CD4-positive, alpha-beta T cell (primary cell): ENCODE data around the gene TBL1X. TPM values are rescaled to one million over a fixed set of nuclear protein-coding genes. Genes with fewer than 3 reads are reported as not detected.
A peak's percentile ranks its signal among the peaks of the same experiment; 100 is the strongest.

ENCODE experiments used
- ATAC-seq: fragments of 200-7000 bp; cut with Tn5 transposase; one replicate; pipeline ENCODE4 v1.10.0; 2022; ENCODE audit warnings: mild to moderate bottlenecking; ENCODE audit not compliant: poor library complexity
- CTCF ChIA-PET: fragments of 350-600 bp; sonication (Branson Sonifier 250); formaldehyde crosslinking; loops from one replicate; lab custom pipeline; 2021; ENCODE audit warnings: antibody characterized with exemption, inconsistent platforms; lab: Charles Lee
- POLR2A ChIA-PET: fragments of 350-600 bp; sonication (Branson Sonifier 250); formaldehyde crosslinking; loops from one replicate; lab custom pipeline; 2021; ENCODE audit warnings: antibody characterized with exemption, inconsistent platforms; lab: Charles Lee
- DNase-seq, 14 experiments: peaks; one replicate each; pipeline ENCODE4 v3.0.0-alpha.2; 2013 to 2020; ENCODE audit warnings: mixed read lengths in 2 of 14
- H3K27ac ChIP-seq, 2 donors: one replicate each; pipeline versions ENCODE4 v1.5.1 to v1.7.0; 2013; ENCODE audit warnings: low read length in 2 of 2, low read depth in 1 of 2, mild to moderate bottlenecking in 1 of 2
- H3K27me3 ChIP-seq, 2 experiments: 1 replicate in 1 of 2; 2 replicates in 1 of 2; pipeline versions ENCODE4 v1.6.1 to v1.7.0; 2013; ENCODE audit warnings: low read length in 2 of 2, control low read depth in 1 of 2, mild to moderate bottlenecking in 1 of 2, moderate library complexity in 1 of 2; ENCODE audit not compliant: insufficient read depth in 2 of 2, control insufficient read depth in 1 of 2
- H3K36me3 ChIP-seq: one replicate; pipeline ENCODE4 v1.6.1; 2013; ENCODE audit warnings: low read length, control low read depth; ENCODE audit not compliant: insufficient read depth
- H3K4me1 ChIP-seq: one replicate; pipeline ENCODE4 v1.6.1; 2013; ENCODE audit warnings: low read length, control low read depth; ENCODE audit not compliant: insufficient read depth
- H3K4me3 ChIP-seq: one replicate; pipeline ENCODE4 v1.5.1; 2013; ENCODE audit warnings: mild to moderate bottlenecking, low read length, moderate library complexity
- H3K9me3 ChIP-seq, 2 experiments: 1 replicate in 1 of 2; 2 replicates in 1 of 2; pipeline versions ENCODE4 v1.6.1 to v1.7.0; 2013; ENCODE audit warnings: low read length in 2 of 2, mild to moderate bottlenecking in 2 of 2, control low read depth in 1 of 2, moderate library complexity in 1 of 2; ENCODE audit not compliant: control insufficient read depth in 1 of 2, insufficient read depth in 1 of 2
- H3K27ac Mint-ChIP-seq: one replicate; pipeline ENCODE4 v1.8.0; 2020; ENCODE audit warnings: mixed read lengths
- H3K27me3 Mint-ChIP-seq: one replicate; pipeline ENCODE4 v1.8.0; 2021; ENCODE audit warnings: mixed read lengths
- H3K36me3 Mint-ChIP-seq: one replicate; pipeline ENCODE4 v1.8.0; 2021; ENCODE audit warnings: low read depth, mixed read lengths
- H3K4me1 Mint-ChIP-seq: one replicate; pipeline ENCODE4 v1.8.0; 2021; ENCODE audit warnings: low read depth, mixed read lengths
- H3K4me3 Mint-ChIP-seq: one replicate; pipeline ENCODE4 v1.8.0; 2020; ENCODE audit warnings: mild to moderate bottlenecking, mixed read lengths
- H3K9me3 Mint-ChIP-seq: one replicate; pipeline ENCODE4 v1.8.0; 2020; ENCODE audit warnings: mixed read lengths
- intact Hi-C, 2 experiments: fragments of 100-400 bp; cut with DNase I in 1 of 2; cut with micrococcal nuclease in 1 of 2; formaldehyde crosslinking; loops; one replicate each; pipeline versions ENCODE4 v1.15.1 to v1.9.0; 2023 to 2025; cut with DNase I, micrococcal nuclease
- polyA plus RNA-seq, 2 donors: library from polyadenylated mRNA; unstranded; fragments of 120-200 nt; gene quantifications; one replicate each; pipeline ENCODE4 v1.2.1, GENCODE V29; 2013
- total RNA-seq, 174 experiments: library from RNA in 2 of 174; stranded (reverse) in 2 of 174; gene quantifications; one replicate each; pipeline ENCODE4 v1.2.3 and lab custom pipeline; 2021 to 2026
- TF ChIP-seq, protein P1 (sequence below): fragments of 200-600 bp; IDR thresholded peaks from one replicate; pipeline ENCODE4 v1.8.0; 2022; ENCODE audit warnings: antibody characterized with exemption, mild to moderate bottlenecking

TBL1X gene
- total RNA-seq (10 to 100 TPM; 17.4 to 19.2 TPM), total RNA-seq (lab: John Stamatoyannopoulos, UW) (22.8 to 205 (median 57.4) reads per million in 172 experiments)
- 15.6 TPM for polyA plus RNA-seq (2013, experiment 1 of 2)
- 15.8 TPM for polyA plus RNA-seq (2013, experiment 2 of 2)

DNA sequence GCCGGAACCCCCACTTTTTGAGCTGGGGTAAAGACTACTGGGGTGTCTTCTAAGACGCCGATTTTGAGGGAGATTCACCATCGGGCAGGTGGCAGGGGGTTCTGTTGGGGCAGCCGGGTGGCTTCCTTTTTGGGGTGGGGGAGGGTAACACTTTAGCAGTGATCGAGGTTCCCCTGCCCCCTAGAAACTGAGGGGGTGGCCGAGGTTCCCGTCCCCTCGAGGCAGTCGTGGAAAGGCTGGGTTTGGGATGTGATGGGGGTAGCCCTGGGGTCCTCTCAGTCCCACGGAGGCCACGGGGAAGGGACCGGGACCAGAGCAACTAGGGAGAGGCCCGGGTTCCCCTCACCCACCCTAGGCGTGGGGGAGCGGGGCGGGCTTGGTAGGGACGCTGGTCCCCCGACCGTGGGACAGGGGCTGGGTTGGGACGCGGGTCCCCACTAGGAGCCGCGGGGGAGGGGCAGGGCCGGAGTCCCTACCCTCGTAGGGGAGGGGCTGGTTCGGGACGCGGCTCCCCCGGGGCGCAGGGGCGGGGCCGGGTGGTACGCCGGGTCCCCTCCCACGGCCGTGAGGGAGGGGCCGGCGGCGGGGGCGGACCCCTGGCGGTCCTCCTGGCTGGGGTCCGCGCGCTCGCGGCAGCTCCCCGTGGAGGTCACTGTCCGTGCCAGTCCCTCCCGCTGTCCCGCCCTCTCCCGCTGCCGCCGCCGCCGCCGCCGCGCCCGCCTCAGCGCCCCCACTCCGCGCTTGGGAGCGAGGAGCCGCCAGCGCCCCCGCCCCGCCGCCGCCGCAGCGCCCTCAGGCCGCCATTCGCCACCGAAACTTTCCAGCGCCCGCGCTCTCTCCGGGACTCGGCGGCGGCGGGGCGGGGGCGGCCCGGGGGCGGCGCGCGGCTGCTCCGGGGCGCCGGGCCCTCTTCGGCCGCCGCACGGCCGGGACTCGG, at the start of gene TBL1X:
Gene TBL1X, plus strand, starts transcription at position 624 of the 937 bp plus-strand sequence. CDS start 188,529 bp downstream, outside the sequence.
- Mint-ChIP-seq H3K27ac (peak within 1 kb of the TSS; percentile 95), H3K4me1 (peaks cover 47% of the 10 kb centered on the region), H3K36me3 (peaks cover 28% of the 10 kb centered on the region), H3K9me3 (no peaks in the 10 kb centered on the region), H3K27me3 (peaks cover 4% of the 10 kb centered on the region), H3K4me3 (peak within 1 kb of the TSS; percentile 89)
- TF ChIP-seq, protein P1, sequence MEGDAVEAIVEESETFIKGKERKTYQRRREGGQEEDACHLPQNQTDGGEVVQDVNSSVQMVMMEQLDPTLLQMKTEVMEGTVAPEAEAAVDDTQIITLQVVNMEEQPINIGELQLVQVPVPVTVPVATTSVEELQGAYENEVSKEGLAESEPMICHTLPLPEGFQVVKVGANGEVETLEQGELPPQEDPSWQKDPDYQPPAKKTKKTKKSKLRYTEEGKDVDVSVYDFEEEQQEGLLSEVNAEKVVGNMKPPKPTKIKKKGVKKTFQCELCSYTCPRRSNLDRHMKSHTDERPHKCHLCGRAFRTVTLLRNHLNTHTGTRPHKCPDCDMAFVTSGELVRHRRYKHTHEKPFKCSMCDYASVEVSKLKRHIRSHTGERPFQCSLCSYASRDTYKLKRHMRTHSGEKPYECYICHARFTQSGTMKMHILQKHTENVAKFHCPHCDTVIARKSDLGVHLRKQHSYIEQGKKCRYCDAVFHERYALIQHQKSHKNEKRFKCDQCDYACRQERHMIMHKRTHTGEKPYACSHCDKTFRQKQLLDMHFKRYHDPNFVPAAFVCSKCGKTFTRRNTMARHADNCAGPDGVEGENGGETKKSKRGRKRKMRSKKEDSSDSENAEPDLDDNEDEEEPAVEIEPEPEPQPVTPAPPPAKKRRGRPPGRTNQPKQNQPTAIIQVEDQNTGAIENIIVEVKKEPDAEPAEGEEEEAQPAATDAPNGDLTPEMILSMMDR = no peak
- Histone ChIP-seq H3K4me1 (peaks cover 57% of the 10 kb centered on the region), H3K4me3 (peak within 1 kb of the TSS; percentile 75), H3K27me3 (no peaks in the 10 kb centered on the region), H3K36me3 (no peaks in the 10 kb centered on the region), H3K9me3 (no peaks in the 10 kb centered on the region), H3K27ac (peak within 1 kb of the TSS in 1 of 2 donors; percentile 61)
- intact Hi-C loops = loop anchor here (5.0 to 10.0 kb wide), 3 partner anchors 68 to 490 kb away; no protein-coding TSS in a partner anchor
- POLR2A ChIA-PET = interaction anchor here (1.3 to 3.6 kb wide), 3 partner anchors 124 to 477 kb away, joined by 3 to 56 read pairs (median 13); no protein-coding TSS in a partner anchor
- DNase-seq (peak in 13 of 14 experiments; percentile 18 to 75 (median 43)), ATAC-seq (peak; percentile 24)
- CTCF ChIA-PET = no interaction called here

DNA sequence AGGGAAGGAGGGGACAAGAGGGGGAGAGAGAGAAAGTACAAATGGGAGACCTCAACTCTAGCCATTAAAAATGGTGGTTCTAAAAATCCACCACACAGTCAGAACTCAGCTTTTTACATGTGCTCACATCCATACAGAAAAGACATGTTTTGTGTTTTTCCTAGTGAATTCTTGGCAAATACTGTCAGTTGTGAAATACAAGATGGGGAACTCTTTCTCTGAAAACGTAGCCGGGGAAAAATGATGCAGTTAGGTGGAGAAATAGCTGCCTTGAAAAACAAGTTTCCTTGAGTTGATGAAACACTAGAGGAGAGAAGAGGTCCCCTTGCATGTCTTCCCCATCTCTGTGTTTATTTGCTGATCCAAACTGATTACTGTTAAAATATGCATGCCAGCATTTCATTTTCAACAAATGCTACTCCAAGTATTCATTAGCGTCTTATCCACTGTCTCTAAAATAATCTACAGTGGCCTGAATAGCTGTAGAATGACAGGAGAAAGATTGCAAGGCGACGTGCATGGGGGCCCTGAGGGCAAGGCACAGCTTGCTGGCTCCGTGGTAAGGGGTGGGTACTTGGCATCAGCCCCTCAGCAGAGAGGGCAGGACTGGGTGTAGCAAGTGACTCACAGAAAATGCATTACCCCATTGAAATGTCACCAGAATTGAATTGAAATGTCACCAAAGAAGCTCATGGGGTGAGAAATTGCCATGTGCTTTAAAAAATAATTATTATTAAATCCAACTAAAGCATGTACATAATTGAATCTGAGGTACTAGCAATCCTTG, 48.1 kb upstream of the TBL1X start:
- H3K4me1 ChIP-seq = no peaks in the 10 kb centered on the region
- no peaks in the 10 kb centered on the region for H3K9me3 ChIP-seq
- H3K36me3 ChIP-seq = no peaks in the 10 kb centered on the region
- Mint-ChIP-seq H3K36me3 (no peaks in the 10 kb centered on the region), H3K4me1 (peaks cover 7% of the 10 kb centered on the region), H3K27ac (no peak overlapping the region), H3K9me3 (no peaks in the 10 kb centered on the region), H3K27me3 (no peaks in the 10 kb centered on the region), H3K4me3 (no peak overlapping the region)
- no peak overlapping the region for H3K4me3 ChIP-seq
- TF ChIP-seq, protein P1 = no peak
- no peak for DNase-seq
- intact Hi-C loops = no loop called here
- CTCF ChIA-PET = no interaction called here
- ATAC-seq = no peak
- POLR2A ChIA-PET = interaction anchor here (0.6 to 0.9 kb wide), 2 partner anchors 46 to 702 kb away, joined by 3 read pairs; no protein-coding TSS in a partner anchor
- no peaks in the 10 kb centered on the region for H3K27me3 ChIP-seq
- no peak overlapping the region for H3K27ac ChIP-seq

DNA sequence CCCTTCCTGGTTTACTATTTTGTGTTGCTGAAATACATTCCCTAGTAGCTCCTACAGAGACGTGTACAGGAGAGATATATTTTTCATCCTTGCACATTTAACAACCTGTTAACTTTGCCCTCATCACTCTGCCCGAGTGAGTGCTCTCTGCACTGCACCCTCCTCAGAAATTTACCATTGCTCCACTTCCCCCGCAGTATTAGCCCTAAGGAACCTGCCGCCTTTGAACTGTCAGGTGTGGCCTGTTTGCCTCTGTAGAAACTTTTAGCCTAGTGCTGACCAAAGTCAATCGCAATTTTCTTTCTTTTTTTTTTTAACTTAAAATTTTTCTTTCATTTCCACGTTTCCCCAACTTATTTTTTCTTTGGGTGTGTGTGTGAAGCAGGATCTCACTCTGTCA, 46.6 kb upstream of the TBL1X start:
- Histone ChIP-seq H3K4me1 (no peaks in the 10 kb centered on the region), H3K36me3 (no peaks in the 10 kb centered on the region), H3K9me3 (no peaks in the 10 kb centered on the region), H3K27me3 (no peaks in the 10 kb centered on the region), H3K27ac (no peak overlapping the region), H3K4me3 (no peak overlapping the region)
- H3K4me3 Mint-ChIP-seq = no peak overlapping the region
- ChIA-PET POLR2A (no interaction called here), CTCF (no interaction called here)
- ATAC-seq (no peak), DNase-seq (no peak)
- TF ChIP-seq, protein P1 = no peak
- no peaks in the 10 kb centered on the region for H3K9me3 Mint-ChIP-seq
- no peak overlapping the region for H3K27ac Mint-ChIP-seq
- intact Hi-C loops = no loop called here
- H3K27me3 Mint-ChIP-seq = no peaks in the 10 kb centered on the region
- H3K4me1 Mint-ChIP-seq = peaks cover 7% of the 10 kb centered on the region
- H3K36me3 Mint-ChIP-seq = no peaks in the 10 kb centered on the region
